ENCODE data around the gene AKR1C8. TPM values are rescaled to one million over a fixed set of nuclear protein-coding genes. Genes with fewer than 3 reads are reported as not detected.

AKR1C8 gene
- total and polyA plus RNA-seq, 2 donors (not counting 3 experiments of a cell fraction or from before 2014, with no cell fraction given), result not detected

DNA sequence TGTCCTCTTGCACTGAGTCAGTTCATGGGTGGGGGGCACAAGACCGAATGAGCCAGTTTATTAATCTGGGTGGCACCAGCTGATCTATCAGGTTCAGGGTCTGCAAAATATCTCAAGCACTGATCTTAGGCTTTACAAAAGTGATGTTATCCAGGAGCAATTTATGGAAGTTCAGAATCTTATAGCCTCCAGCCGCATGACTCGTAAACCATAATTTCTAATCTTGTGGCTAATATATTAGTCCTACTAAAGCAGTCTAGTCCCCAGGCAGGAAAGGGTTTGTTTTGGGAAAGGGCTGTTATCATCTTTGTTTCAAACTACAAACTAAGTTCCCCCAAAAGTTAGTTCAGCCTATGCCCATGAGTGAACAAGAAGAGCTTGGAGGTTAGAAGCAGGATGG, 33.9 kb downstream of the AKR1C8 start:
- intact Hi-C loops (cut with micrococcal nuclease) (no loop called here), dilution Hi-C loops (cut with MboI; ENCODE audit: extremely low pct_ligation_motif_present, low sequenced_read_pairs) (no loop called here)
- POLR2A ChIA-PET, result no interaction called here
- H2AFZ ChIP-seq (ENCODE audit: low read depth, low read length), result no peak overlapping the region
- no peaks in the 10 kb centered on the region for H3K9me3 ChIP-seq (replicated peaks; ENCODE audit: control insufficient read depth, insufficient read depth, low read length)
- H3K36me3 ChIP-seq (ENCODE audit: control insufficient read depth in 2 of 2, extremely low read depth in 1 of 2, insufficient read depth in 2 of 2, low read length in 2 of 2), result no peaks in the 10 kb centered on the region
- DNase-seq (ENCODE audit: low read depth, low spot score) (no peak), FAIRE-seq (no peak)
- no peaks in the 10 kb centered on the region for H3K27me3 ChIP-seq (ENCODE audit: control insufficient read depth in 2 of 2, insufficient read depth in 2 of 2, low read length in 2 of 2)
- TF ChIP-seq GATA2 (IDR thresholded peaks at IDR 0.05; ENCODE audit: insufficient read depth, insufficient read length, low read depth, low read length) (no peak), MYC (IDR thresholded peaks at IDR 0.05; ENCODE audit: low read depth, low read length) (no peak), EZH2 (IDR thresholded peaks at IDR 0.05; ENCODE audit: borderline replicate concordance, low read depth, low read length, severe bottlenecking) (no peak), FOS (IDR thresholded peaks at IDR 0.05; ENCODE audit: borderline replicate concordance, insufficient read depth, low read length) (no peak), POLR2AphosphoS5 (IDR thresholded peaks at IDR 0.05; ENCODE audit: insufficient read depth, low read depth, low read length) (no peak), JUN (IDR thresholded peaks at IDR 0.05; ENCODE audit: borderline replicate concordance, insufficient read depth, insufficient read length, low read depth) (no peak), POLR2A (IDR thresholded peaks at IDR 0.05; ENCODE audit: low read depth, low read length) (no peak)
- TF ChIP-seq, protein P1, sequence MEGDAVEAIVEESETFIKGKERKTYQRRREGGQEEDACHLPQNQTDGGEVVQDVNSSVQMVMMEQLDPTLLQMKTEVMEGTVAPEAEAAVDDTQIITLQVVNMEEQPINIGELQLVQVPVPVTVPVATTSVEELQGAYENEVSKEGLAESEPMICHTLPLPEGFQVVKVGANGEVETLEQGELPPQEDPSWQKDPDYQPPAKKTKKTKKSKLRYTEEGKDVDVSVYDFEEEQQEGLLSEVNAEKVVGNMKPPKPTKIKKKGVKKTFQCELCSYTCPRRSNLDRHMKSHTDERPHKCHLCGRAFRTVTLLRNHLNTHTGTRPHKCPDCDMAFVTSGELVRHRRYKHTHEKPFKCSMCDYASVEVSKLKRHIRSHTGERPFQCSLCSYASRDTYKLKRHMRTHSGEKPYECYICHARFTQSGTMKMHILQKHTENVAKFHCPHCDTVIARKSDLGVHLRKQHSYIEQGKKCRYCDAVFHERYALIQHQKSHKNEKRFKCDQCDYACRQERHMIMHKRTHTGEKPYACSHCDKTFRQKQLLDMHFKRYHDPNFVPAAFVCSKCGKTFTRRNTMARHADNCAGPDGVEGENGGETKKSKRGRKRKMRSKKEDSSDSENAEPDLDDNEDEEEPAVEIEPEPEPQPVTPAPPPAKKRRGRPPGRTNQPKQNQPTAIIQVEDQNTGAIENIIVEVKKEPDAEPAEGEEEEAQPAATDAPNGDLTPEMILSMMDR (IDR thresholded peaks at IDR 0.05; ENCODE audit: extremely low read depth in 1 of 2, insufficient read depth in 1 of 2, low read depth in 1 of 2, low read length in 2 of 2), result no peak
- no peaks in the 10 kb centered on the region for H3K79me2 ChIP-seq (ENCODE audit: control insufficient read depth, insufficient read depth, low read length)
- no peak overlapping the region for H3K27ac ChIP-seq (ENCODE audit: insufficient read depth, low read depth, low read length)
- no TSS peak for BruUV-seq (replicated peaks)
- CTCF ChIA-PET, result no interaction called here
- no peaks in the 10 kb centered on the region for H4K20me1 ChIP-seq (replicated peaks; ENCODE audit: control insufficient read depth, extremely low read depth, insufficient read depth, low read length)
- no peak overlapping the region for H3K9ac ChIP-seq (replicated peaks; ENCODE audit: extremely low read depth, insufficient read depth, low read length)
- no peaks in the 10 kb centered on the region for H3K4me1 ChIP-seq (ENCODE audit: control insufficient read depth, extremely low read depth, insufficient read depth, low read length)
- no peaks in the 10 kb centered on the region for H3K9me1 ChIP-seq (replicated peaks; ENCODE audit: control insufficient read depth, extremely low read depth, insufficient read depth, low read length)
- no peak overlapping the region for H3K4me3 ChIP-seq (replicated peaks in 1 of 3; ENCODE audit: insufficient read depth in 1 of 3, low read depth in 1 of 3, low read length in 3 of 3)
- H3K4me2 ChIP-seq (ENCODE audit: insufficient read depth, low read length), result no peak overlapping the region
